GM21737 (cell line): ENCODE results near the gene TMEM179.
"Not testable (repeated sequence)": the region's sequence is repeated elsewhere in the genome, so short reads cannot be mapped to it uniquely, and the experiment has no call there.

Experiments used
- ATAC-seq: cut with Tn5 transposase; IDR thresholded peaks from one replicate; pipeline ENCODE4 v1.9.1; 2021; ENCODE audit warnings: mild to moderate bottlenecking, moderate library complexity; ENCODE audit not compliant: unreplicated experiment

The TMEM179 gene

GRCh38 chr14:104588066-104588857 lies 16.3 kb downstream of the TMEM179 start:
- ATAC-seq: no peak

DNA sequence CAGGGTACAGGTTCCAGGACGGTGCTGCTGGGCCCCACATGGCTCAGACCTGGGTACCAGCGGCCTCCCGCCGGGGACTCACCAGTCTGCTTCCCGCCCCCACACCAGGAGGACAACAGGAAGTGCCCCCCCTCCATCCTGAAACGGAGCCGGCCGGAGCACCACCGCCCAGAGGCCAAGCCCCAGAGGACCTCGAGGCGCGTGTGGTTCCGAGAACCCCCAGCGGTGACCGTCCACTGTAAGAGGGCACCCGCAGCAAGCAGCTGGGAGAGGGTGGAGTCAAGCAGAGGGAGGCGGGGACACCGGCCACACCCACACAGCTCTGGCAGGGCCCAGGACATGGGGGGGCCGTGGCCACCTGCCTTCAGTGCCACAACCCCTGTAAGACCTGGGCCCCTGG lies 16.9 kb downstream of the TMEM179 start:
- no peak for ATAC-seq

DNA sequence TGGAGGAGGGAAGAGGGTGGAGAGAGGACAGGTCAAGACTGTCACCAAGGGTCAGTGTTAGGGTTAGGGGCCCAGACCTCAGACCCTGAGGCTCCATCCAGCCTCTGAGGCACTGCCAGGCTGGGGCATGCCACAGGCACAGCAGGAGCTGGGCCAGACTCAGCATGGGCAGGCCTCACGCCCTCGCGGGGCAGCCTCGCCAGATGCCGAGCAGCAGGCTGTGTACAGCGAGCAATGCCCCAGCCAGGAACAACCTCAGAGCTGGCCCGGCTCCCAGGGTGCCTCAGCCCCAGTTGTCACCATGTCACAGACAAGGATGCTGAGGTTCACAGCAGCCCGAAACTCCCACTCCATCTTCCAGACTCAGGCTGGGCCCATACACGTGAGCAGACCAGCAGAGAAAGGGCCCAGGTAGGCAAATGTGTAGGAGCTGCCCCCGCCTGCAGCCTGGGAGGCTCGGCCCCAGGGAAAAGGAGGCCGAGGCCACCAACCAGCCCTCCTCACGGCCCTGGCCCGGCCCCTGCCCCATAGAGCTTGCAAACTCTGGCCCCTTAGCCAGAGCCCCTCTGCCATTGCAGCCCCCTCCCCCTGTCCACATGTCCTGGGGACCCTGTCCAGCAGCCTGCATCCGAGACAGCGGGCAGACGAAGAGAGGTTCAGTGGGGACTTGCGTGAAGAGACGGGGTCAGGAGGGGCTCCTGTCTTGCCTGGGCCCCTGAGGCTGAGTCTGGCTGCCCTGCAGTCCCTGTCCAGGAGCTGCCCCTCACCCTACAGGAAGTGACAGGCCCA lies 17.5 kb downstream of the TMEM179 start:
- ATAC-seq: no peak

- ATAC-seq: no peak
These were observed 18.4 kb downstream of the TMEM179 start for GRCh38 chr14:104585966-104586697.

DNA sequence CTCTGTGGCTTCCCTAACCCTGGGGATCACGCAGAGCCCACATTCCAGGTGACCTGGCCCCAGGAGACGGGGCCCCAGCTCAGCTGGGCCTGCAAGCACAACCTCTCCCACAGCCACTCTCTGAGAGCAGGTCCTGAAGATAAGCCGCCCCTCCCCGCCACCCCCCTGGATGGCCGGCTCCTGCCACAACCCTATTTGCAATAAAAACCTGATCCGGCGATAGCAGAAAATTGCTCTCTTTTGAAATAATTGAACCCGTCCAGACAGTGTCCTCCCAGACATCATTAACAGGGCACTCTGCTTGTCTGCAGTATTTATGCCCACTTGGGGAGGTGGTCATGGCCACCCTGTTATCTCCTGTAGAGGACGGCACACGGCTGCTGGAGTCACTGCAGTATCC lies 20.0 kb downstream of the TMEM179 start:
- ATAC-seq: no peak

DNA sequence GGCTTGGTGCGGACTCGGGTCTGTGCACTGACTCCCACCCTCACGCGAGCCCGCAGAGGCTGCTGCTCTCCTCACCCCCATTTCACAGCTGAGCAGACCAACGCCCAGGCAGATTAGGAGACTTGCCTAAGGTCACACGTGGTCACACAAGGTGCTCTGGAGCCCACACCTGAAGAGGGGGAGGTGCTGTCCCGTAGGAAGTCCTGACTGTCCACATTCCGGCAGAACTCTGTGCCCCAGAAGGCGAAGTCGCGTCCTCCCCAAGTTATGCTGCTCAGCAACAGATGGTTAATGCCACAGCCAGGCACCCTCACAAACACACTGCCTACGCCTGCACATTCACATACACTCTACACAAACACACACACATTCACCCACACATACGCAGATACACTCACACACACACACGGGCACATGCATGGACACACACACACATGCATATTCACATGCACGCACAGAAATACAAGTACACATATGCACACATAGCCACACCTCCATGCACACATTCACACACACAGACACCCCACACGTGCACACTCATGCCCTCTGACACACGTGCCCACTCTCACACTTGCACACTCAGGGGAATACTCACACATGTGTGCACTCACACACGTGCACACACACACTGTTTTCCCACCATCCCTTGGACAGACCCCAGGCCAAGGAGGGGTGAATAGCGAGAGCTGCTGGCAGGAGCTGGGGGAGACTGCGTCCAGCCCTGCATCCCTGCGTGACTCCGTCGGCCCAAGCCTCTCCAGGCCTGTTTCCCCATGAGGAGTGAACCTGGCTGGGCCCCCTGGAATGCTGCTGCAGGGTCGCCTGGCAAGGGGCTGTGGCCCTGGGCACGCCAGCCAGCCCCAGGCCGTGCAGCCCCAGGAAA lies 20.9 kb downstream of the TMEM179 start:
- no peak for ATAC-seq

GRCh38 chr14:104582662-104583061 lies 21.9 kb downstream of the TMEM179 start:
- ATAC-seq: no peak

GRCh38 chr14:104582005-104582404 lies 22.6 kb downstream of the TMEM179 start:
- no peak for ATAC-seq

- ATAC-seq: no peak
These were observed 23.1 kb downstream of the TMEM179 start for GRCh38 chr14:104581521-104581920.

DNA sequence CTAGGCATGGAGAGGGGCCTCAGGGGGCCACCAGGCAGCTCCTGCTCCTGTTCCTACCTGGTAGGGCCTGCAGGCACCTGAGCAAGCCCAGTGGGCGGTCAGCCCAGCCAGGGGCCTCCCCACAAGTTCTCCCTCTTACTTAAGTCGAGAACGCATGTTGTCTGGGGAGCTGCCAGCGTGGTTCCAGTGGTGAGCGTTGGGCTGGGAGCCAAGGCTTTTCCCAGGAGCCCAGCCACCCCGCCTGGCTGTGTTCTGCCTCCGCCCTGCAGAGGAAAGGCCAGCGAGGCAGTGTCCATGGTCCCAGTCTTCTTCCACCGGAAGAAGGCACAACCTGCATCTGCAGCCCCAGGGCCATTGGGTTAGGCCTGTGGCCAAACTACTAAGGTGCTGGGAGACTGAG lies 23.6 kb downstream of the TMEM179 start:
- no peak for ATAC-seq

DNA sequence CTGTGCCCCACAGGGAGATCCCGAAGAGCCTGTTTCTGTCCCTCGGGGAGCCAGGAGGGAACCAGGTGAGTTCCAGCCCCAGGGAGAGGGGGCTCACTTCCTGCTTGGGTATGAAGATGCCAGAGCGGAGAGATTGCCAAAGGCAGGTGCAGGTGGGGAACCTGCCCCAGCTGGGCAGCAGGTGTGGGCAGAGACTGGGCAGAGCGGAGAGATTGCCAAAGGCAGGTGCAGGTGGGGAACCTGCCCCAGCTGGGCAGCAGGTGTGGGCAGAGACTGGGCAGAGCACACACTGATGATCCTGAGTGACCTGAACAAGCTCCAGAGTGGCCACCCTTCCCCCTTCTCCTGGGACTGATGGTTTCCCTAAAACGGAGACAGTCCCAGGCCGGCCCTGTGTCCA lies 24.6 kb downstream of the TMEM179 start:
- not testable (repeated sequence) for ATAC-seq

DNA sequence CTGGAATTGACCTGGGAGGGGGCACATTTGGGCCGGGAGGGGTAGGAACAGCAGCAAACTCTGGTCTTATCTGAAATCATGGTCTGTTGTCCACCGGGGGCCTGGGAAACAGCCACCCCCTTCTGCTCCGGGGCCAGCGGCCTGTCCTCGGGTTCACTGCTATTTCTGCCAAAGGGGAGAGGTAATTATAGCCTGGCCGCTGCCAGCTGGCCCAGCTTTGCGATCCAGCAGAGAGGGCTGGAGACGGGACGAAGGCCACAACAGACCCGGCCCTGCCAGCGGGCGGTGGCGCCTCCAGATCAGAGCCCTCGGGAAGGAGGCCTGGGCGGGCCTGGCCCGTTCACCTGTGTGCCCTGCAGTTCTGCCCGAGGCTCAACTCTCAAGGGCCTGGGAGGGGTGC lies 25.1 kb downstream of the TMEM179 start, which contains the start of gene C14orf180:
Gene C14orf180 (plus strand): TSS at position 258 of the 400 bp plus-strand sequence. CDS start 6,667 bp downstream, outside the sequence.
- no peak for ATAC-seq

- no peak for ATAC-seq
These were observed 26.3 kb downstream of the TMEM179 start for GRCh38 chr14:104578321-104578720.

DNA sequence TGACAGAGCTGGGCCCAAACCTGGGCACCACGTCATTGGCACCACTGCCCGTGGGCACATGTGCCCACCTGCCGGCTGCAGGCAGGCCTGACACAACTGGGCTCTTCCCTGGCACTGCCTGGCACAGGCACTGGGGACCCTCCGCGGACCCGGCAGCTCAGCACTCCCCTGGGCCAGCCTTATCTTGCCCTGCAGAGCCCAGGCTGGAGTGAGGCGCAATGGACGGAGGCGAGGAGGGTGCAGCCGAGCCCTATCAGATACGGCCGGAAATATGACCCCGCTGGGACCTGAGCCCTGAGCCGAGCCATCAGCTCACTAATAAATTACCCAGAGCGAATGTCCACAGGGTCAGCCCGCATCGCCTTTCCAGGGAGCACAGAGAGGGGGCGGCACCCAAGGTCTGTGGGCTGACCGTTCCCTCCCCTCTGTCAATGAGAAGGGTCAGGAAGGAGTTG lies 26.7 kb downstream of the TMEM179 start:
- no peak for ATAC-seq

DNA sequence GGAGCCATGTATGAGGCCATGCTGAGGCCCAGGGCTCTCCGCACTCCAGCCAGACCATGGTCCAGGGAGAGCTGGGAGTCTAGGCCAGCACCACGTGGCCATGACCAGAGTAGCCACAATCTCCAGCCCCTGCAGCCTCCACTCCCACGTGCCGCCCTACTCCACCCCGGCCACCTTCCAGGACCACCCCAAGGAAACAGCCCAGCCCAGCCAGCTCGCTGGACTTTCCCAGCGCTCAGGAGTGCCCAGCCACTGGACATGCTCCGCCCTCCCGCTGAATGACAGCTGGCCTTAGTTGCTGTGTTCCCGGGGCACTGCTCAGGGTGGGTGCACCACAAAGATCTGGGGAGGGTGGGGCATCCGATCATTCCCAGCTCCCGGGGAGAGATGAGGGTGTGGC lies 27.1 kb downstream of the TMEM179 start:
- no peak for ATAC-seq

- ATAC-seq: no peak
These were observed 27.6 kb downstream of the TMEM179 start for GRCh38 chr14:104576970-104577332.

GRCh38 chr14:104576232-104576969 lies 28.2 kb downstream of the TMEM179 start:
- no peak for ATAC-seq

DNA sequence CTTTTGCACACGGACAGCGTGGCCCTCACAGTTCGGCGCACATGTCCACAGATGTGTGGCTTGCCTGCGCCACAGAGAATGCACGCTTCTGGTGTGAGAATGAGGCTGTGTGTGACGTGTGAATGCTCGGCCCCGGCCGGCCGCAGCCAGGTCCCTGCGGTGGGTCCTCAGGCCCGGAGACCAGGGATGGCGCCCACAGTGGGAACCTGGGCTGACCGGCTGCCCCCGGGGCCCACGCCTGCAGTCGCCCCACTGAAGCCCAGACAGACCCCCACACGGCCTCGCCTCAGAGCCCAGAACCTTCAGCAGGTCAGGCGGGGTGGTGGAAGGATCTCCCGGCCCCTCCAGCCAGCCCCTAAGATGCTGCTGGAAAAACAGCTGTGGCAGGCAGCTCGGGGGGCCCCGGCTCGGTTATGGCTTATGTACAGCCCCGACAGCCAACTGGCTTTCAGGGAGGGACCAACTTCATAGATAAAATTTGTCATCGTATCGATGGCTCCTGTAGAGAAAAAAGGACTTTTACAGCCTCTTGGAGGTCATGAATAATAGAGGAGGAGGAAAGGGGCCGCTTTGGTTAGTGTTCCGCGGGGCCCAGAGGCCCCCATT lies 29.5 kb downstream of the TMEM179 start:
- no peak for ATAC-seq

GRCh38 chr14:104574536-104574935 lies 30.0 kb downstream of the TMEM179 start:
- no peak for ATAC-seq
